HG03095 (cell line): Measurements from ENCODE around the gene CYP27C1.
"Not testable (repeated sequence)": the region's sequence is repeated elsewhere in the genome, so short reads cannot be mapped to it uniquely, and the experiment has no call there.

ENCODE experiments used
- ATAC-seq: cut with Tn5 transposase; IDR thresholded peaks from one replicate; pipeline ENCODE4 v1.9.1; 2021; ENCODE audit warnings: moderate library complexity; ENCODE audit not compliant: unreplicated experiment

CYP27C1 gene

DNA sequence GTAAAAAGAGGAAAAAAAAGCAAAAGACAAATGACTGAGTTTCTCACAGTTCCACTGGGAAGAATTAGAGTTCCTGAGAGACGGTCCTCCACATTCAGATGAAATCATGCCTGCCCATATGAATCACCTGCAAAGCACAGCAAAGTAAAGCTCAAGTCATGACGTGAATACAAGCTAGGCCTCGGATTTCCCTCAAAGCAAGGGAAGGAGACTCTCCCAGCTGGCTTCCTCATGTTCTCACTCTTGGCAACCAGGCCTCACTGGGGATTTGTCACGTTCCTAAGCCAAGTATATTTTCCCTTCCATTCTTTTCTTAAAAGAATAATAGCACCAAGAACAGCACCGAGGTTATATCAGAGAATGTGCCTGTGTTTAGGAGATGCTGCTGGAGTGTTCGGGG lies 47.0 kb downstream of the CYP27C1 start:
- ATAC-seq, result no peak

DNA sequence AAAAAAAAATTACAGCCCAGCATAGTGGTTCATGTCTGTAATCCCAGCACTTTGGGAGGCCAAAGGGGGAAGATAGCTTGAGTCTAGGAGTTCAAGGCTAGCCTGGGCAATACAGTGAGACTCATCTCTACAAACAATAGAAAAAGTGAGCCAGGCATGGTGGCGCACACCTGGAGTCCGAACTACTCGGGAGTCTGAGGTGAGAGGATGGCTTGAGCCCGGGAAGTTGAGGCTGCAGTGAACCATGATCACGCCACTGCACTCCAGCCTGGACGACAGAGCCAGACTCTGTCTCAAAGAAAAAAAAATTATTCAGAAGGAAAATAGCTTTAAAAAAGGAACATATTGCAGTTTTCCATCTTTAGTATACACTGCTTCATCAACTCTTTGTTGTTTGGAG lies 47.8 kb downstream of the CYP27C1 start:
- ATAC-seq, result no peak

DNA sequence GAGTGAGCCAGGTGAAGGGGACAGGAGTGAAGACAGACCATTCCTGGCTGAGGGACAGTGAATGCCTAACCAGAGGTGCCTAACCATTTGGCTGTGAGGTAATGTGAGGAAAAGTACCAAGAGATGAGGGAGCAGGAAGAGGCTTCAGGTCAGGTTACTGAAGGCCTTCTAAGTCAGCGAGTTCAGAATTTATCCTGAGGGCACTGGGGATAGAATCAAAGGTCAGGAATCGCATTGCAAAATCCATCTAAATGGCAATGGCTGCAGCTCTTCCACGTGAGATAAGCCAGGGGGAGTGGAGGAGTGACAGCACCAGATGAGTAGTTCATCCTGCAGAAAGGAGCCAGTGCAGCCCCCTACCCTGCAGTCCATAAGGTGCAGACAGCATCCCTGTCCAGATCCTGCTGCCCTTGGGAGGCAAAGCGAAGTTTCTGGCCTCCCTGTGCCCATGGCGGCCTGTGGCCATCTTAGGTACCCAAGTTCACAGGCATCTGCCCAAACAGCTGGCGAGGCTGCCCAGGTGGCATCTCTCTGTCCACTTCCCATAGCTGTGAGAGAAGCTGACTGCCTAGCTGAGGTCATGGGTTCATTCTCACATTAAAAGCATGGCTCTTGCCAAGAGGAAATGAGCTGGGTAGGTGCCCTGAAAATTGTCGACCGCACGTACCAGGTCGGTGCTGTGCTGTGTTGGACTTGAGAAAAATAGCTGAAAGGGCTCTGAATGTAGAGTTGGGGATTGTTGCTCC lies 49.5 kb downstream of the CYP27C1 start:
- ATAC-seq, result no peak

DNA sequence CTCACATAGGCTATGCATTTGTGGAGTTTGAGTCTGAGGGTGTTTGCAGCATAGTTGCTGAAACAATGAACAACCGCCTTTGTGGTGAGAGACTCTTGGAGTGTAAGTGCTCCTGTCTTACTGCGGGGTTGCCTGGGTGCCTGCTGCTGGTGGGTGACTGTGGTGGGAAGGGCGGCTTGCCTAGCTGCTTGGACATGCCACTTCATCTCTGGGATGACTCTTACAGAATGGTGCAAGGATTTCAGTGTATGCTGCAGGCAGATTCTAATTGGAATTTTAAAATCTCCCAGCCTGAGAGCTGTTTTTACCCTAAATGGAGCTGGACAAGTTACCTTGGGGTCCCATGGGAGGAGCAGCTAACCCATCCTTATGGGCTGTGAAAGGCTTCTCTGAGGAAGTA lies 50.1 kb downstream of the CYP27C1 start:
- no peak for ATAC-seq

DNA sequence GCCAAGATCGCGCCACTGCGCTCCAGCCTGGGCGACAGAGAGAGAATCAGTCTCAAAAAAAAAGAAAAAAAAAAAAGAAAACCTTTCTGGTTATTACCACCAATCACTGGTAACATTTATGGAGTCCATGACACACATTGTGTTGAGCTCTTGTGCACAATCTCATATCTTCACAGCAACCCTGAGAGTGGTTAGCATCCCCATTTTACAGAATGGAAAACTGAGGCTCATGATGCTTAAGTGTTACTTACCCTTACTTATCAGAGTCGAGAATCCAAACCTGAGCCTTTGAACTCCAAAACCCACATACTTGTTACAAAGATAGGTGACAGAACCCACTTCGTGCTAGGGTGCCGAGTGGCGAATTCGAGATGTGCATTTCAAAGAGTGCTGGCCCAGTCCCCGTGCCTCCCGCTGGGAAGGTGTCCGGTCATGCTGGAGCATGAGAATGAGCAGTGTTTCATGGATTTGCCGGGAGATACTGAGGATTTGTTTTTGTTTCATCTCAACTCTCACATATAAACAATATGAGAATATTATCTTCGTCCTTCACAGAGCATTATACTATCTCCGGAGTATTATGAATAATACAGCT lies 50.9 kb downstream of the CYP27C1 start:
- no peak for ATAC-seq

DNA sequence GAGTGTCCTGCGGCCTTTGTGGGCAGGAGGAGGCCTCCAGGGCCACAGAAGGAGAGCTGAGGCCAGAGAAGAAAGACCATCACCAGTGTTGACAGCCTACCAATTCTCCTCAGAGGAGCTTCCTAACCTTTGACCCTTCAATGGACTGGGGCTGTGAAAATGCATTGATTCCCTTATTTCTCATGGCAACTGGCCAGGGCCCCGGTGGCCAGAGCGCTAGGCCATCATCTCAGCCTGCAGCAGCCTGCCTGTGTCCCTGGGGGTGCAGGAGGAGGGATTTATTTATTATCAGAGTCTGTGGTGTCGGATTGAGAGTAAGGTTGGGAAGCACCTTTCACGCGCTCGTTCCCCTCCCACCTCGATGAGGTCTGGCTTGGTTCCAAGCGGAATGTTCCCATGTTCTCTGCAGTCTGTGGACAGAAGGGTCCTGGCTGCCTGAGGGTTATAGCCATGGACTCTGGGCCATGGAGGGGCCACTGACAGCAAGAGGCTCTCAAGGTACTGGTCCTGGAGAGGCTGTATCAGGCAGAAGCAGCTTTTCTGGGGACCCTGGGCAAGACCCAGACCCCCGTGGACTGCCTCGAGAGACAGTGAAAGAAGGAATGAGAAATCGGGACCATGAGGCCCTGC lies 53.8 kb downstream of the CYP27C1 start:
- ATAC-seq, result no peak

DNA sequence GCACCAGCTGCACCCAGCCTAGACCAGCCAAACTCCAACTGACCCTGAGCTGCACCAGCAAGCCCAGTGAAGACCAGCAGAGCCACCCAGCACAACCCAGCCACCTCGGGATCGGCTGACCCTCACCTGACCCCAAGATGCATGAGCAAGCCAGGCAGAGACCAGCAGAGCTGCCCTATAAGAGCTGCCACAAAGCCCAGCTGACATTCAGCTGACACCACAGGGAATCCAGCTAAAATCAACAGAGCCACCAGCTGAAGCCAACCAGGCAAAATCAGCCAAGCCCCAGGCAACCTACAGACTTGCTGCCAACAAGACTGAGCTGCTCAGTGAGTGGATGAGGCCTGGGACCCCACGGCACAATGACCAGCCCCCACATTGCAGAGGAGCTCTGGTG lies 54.6 kb downstream of the CYP27C1 start:
- ATAC-seq, result no peak

DNA sequence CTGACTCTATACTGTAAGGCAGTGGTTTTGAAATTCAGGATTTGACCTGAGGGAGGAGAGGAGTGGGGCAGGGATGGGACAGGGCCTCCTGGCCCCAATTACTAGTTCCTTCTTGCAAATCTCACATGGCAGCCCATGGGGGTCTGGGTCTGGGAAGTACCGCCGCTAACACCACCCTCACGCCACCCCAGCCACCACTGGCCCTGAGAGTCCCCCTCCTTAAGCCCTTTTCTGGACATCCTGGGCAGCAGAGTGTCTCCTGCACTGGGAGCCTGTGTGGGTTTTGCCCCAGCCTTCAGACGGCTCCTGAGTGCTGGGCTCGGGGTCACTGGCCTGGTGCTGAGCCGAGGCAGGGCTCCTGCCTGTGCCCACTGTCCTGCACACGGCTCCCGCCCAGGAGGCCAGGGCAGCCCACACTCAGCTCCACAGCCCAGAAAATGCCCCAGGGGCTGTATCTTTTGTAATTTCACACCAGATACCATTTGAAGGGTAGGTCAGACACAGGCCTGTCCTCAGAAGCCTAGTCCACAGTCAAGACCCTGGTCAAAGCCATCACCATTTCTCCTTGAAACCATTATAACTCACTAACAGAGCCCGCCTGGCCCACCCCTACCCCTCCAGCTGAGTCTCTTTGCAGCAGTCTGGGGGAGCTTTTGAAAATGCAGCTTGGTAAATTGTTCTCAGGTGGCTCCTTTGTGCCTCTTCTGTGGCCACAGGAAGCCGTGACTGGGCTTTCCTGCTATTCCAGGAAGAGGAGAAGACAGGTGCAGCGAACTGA lies 55.1 kb downstream of the CYP27C1 start:
- ATAC-seq, result no peak

DNA sequence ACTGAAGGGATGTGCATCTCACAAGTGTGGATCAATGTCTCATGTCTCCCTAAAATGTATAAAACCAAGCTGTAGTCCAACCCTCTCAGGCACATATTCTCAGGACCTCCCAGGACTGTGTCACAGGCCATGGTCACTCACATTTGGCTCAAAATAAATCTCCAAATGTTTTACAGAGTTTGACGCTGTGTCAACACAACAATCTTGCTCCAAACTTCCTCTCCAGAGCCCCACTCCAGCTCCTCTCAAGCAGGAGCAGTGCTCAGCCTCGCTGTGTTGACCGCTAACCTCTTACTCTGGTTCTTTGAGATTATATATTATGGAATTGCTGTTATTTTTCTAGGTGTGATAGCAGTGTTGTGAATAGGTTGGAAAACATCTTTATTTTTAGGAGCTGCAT lies 56.2 kb downstream of the CYP27C1 start:
- no peak for ATAC-seq

DNA sequence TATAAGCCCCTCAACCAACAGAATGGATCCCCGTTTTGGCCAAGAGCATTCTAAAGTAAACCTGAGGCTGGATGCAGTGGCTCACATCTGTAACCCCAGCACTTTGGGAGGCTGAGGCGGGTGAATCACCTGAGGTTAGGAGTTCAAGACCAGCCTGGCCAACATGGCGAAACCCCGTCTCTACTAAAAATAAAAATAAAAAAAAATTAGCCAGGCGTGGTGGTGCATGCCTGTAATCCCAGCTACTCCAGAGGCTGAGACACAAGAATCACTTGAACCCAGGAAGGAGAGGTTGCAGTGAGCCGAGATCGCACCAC lies 57.1 kb downstream of the CYP27C1 start:
- ATAC-seq, result not testable (repeated sequence)

DNA sequence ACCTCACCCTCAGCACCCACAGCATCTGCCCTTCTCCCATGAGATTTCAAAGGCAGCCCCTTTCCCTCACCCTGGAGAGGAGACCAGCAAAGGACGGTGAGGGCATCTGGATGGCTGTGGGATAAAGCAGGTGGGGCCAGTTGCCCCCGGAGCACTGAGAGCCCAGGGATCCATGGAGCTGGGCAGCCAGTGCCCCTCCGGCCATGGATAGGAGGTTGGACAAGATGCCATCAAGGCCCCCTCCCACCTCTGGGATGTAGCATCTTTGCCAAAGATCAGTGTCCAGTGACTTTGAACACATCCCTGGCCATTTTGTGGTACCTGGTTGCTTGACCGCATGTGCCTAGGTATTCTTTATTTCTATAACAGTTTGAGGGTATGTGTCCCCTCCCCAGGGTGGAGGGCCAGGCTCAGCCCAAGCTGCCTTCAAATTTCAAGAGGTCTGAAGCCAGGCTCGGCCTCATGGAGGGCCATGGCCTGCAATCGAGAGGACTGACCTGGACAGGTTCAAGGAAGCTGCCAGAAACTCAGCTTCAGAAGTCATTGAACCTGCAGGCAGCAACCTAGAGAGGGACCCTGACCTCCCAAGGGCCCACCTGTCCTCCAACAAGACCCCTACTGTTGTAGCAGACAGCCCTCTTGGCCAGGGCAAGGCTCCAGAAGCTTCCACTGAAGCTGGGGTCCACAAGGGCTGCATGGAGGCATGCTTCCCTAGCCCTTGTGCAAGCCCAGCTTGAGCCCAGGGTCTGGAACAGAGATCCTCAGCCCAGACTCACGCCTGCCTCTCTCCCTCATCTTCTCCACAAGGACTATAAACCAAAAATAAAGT lies 57.6 kb downstream of the CYP27C1 start:
- ATAC-seq, result no peak

DNA sequence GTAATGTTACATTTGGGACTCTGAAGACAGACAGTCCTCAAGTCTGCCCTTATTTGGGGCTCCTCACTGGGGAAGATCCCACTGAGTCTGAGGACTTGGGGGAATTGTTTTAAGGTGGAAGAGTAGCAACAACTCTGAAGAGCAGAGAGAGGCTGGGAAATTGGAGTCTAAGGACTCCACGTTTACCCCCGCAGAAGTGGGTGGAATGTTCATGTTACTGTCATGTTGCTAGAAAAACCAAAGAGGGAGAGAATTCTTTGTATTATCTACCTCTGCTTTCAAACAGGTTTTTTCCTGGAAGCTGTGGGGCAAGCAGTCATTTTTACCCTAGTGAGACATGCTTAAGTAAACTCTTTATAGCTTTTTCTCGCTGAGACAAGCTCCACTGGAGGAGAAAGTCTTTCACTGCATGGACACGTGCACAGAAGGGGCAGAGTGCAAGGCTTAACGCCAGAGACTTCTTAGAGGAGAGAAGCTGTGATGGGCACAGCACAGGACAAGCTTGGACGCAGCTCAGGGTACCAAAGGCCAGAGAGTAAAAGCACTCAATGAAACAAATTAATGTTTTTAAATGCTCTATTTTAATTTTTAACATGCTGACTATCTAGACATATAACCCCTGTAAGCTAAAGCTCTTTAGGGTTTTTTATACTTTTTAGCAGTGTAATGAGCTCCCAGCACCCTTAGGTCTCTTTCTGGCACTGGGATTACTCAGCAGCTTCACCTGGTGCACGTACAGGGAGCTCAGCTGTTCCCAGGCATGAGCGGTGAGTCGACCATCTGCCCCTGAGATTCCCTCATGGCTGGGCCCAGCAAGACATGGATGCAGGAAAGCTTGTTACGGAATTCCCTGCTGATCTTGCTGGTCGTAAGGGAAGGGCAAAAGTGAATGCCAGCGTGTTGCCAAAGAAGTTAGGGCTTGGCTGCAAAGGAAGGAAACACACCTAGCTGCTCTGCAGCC lies 58.6 kb downstream of the CYP27C1 start:
- ATAC-seq, result no peak

DNA sequence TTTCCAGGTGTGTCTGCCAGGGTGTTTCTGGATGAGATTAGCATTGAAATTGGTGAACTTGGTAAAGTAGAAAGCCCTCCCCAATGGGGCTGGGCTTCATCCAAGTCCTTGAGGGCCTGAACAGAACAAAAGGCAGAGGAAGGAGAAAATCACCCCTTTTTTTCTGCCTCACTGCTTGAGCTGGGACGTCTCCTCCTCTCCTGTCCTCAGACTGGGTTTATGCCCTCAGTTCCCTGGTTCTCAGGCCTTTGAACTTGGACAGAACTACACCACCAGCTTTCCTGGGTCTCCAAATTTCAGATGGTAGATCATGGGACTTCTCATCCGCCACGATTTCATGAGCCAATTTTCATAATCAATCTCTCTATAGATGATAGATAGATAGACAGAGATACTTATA lies 59.4 kb downstream of the CYP27C1 start:
- no peak for ATAC-seq

DNA sequence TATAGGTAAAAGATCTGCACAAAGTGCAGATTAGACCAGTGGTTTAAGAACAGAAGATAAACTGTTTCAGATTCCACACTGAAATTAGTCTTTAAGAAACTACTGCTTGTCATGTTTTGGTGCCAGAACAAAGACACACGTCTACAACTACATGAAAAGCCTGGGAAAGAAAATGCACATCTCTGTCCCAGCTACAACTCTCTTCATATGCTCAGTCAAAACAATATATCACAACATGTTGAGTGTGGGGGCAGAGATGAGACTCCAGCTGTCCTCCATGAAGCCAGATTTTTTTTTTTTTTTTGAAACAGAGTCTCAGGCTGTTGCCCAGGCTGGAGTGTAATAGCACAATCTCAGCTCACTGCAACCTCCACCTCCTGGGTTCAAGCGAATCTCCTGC lies 60.6 kb downstream of the CYP27C1 start:
- ATAC-seq, result no peak

DNA sequence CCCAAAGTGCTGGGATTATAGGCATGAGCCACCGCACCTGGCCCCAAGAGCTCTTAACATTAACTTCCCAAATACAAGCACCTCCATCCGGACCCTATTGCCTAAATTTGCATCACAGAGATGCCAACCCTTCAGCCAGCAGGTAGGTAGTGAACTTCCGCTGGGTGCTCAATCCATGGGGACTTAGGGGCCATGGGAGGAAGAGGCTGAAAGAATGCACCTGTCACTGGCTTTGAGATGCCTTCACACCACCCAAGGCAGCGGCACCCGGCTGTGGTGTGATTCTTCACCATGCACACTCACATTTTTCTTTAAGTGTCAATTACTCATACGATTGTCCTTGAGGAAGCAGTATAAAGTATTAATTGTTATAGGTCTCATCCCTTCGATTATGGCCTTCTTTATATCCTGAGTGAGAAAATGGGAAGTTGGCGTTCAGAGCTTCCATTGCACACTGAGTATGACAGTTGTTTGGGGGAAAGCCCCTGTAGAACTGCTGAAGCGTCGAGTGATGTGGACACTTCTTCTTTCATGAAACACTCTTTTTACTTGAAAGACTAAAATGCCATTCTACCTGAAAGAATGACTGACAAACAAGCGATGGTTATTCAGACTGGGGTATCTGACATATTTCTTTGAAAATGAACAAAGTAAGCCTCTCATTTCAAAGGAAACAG lies 61.3 kb downstream of the CYP27C1 start:
- ATAC-seq, result peak; percentile 82

DNA sequence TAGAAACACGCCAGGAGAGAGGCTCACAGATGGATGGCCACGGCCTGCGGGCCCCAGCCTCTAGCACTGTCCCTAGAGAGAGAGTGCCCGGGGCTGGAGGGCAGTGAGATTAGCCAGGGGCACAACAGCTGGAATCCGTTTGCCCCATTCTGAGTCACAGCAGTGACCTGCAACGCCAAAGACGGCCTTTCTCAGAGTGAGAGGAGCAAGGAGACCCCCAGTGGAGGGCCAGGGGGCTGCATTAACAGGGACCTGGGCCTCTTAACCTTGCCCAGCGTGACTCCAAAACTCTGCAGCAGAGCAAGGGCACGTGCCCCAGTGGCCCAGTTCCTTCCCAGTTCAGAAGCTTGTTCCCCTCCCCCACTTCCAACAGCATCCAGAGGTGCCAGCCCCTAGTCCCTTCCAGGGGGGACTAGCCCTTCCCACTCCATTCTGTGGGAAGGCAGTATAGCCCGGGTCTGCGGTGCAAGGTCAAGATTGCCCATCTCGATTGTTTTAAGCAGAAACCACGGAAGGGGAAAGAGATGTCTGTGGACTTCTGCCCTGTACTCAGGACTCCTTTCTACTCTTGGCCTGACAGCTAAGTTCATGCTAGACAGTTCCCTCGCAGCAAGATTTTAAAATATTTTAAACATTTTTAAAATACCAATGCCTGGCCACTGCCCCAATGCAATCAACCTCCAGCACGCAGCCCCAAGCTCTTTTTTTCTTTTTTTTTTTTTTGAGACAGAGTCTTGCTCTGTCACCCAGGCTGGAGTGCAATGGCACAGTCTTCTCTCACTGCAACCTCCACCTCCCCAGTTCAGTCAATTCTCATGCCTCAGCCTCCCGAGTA lies 62.2 kb downstream of the CYP27C1 start:
- no peak for ATAC-seq

DNA sequence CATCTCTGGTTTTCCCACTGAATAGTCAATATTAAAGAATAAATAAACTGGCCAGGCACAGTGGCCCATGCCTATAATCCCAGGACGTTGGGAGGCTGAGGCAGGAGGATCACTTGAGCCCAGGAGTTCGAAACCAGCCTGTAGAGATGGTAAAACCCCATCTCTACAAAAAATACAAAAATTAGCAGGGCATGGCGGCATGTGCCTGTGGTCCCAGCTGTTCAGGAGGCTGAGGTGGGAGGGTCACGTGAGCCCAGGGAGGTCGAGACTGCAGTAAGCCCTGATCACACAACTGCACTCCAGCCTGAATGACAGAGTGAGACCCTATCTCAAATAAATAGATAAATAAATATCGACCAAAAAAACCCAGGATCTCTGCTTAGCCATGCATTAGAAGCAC lies 63.0 kb downstream of the CYP27C1 start:
- ATAC-seq, result no peak

DNA sequence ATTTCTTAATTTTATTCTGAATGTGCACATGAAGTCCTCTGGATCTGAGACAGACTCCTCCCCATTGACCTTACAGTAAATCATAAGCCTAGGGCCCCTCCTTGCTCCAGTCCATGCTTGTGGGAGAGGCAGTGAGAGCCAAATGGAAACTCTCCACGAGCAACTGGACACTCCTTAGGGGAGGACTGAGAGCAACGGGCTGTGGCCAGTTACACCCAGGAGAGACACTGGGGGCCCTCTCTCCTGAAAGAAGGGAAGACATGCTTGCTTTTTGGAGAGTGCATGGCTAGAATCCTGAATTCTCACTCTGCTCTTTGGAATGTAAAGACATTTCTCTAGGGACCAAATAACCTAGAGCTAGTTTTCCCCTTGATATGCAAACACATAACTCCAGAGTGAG lies 64.2 kb downstream of the CYP27C1 start:
- no peak for ATAC-seq
